ENCODE measurements around the gene SULT2B1. TPM values are rescaled to one million over a fixed set of nuclear protein-coding genes. Genes with fewer than 3 reads are reported as not detected.
A peak's percentile ranks its signal among the peaks of the same experiment; 100 is the strongest.

SULT2B1 gene
- total and polyA plus RNA-seq, 4 donors, result 0.14 to 0.24 TPM; not detected in 2

DNA sequence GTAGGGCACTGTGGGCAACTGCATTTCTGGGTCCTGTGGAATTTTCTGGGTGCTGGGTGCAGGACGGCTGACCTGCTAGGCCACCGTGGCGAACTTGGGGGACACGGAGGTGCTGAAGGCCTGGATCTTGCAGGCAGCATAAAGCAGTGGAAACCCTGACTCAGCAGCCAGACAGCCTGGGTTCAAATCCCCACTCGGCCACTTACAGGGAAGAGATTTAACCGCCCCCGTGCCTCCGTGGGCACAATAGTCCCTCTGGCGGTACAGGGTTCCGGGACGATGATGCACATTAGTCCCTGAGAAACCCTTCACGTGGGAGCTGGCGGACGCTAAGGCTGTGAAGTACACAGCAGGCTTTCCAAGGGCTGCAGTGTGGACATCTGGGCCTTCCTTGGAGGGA, 59.9 kb downstream of the SULT2B1 start (continued):
- TF ChIP-seq, protein P1, sequence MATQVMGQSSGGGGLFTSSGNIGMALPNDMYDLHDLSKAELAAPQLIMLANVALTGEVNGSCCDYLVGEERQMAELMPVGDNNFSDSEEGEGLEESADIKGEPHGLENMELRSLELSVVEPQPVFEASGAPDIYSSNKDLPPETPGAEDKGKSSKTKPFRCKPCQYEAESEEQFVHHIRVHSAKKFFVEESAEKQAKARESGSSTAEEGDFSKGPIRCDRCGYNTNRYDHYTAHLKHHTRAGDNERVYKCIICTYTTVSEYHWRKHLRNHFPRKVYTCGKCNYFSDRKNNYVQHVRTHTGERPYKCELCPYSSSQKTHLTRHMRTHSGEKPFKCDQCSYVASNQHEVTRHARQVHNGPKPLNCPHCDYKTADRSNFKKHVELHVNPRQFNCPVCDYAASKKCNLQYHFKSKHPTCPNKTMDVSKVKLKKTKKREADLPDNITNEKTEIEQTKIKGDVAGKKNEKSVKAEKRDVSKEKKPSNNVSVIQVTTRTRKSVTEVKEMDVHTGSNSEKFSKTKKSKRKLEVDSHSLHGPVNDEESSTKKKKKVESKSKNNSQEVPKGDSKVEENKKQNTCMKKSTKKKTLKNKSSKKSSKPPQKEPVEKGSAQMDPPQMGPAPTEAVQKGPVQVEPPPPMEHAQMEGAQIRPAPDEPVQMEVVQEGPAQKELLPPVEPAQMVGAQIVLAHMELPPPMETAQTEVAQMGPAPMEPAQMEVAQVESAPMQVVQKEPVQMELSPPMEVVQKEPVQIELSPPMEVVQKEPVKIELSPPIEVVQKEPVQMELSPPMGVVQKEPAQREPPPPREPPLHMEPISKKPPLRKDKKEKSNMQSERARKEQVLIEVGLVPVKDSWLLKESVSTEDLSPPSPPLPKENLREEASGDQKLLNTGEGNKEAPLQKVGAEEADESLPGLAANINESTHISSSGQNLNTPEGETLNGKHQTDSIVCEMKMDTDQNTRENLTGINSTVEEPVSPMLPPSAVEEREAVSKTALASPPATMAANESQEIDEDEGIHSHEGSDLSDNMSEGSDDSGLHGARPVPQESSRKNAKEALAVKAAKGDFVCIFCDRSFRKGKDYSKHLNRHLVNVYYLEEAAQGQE (IDR thresholded peaks at IDR 0.05), result no peak
- no peak for TF ChIP-seq JUND (IDR thresholded peaks at IDR 0.05)
- TF ChIP-seq FOXA1 (IDR thresholded peaks at IDR 0.05), result no peak

DNA sequence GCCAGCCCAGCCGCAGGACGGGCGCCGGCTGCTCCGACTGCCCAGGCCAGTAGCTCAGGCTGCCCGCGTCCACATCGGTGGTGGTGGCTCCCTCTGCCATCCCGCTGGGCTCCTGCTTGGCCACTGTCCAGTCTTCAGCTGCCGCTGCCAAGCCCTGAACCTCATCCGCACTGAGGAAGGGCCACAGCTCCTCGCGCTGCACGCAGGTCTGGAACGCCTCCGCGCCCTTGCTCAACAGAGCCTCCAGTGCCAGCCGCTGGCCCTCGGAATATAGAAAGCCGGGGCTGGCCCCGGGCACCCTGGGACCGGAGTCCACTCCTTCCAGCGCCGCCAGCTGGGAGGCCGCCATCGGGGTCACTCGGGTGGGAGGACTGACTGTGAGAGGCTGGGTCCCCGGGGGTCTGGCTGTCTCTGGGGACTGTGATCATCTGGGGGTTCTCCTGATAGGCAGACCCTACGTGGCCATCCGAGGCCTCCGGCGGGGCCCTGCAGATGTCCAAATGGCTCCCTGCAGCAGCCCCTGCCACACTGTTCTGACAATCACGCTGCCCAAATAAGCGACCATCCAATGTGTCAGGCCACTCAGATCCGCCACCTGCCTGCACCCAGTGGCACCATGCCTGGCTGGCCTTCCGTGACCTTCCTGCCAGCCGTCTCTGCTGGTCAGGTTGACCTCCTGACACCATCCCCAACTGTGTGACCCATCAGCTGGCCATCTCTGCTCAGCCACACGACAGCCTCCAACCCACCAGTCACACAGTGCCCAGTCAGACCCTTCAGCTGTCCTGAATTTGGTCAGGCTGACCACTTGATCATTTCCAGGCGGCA, 61.3 kb downstream of the SULT2B1 start:
- Histone ChIP-seq H3K4me1 (ENCODE audit: control insufficient read depth in 4 of 4, insufficient read depth in 4 of 4, low read length in 3 of 4) (peaks cover 8 to 33% (median 22%) of the 10 kb centered on the region in 4 donors), H3K36me3 (ENCODE audit: control insufficient read depth in 4 of 4, insufficient read depth in 3 of 4, low read depth in 1 of 4, low read length in 3 of 4) (peaks cover 15 to 27% (median 18%) of the 10 kb centered on the region in 4 donors), H3K27me3 (ENCODE audit: control insufficient read depth in 4 of 4, insufficient read depth in 4 of 4, low read length in 3 of 4) (no peaks in the 10 kb centered on the region), H3K4me3 (ENCODE audit: low read depth in 1 of 3, low read length in 3 of 3) (no peak overlapping the region), H3K9ac (ENCODE audit: low read depth in 1 of 2, low read length in 2 of 2) (no peak overlapping the region), H3K27ac (ENCODE audit: low read depth in 1 of 2, low read length in 2 of 2) (peak overlapping the region in 1 of 2 donors; percentile 53), H3K9me3 (ENCODE audit: control insufficient read depth in 4 of 4, low read length in 3 of 4) (no peaks in the 10 kb centered on the region)
- TF ChIP-seq GABPA (IDR thresholded peaks at IDR 0.05 in 1 of 2, conservative IDR thresholded peaks at IDR 0.05 in 1 of 2) (no peak), RXRA (IDR thresholded peaks at IDR 0.05) (peak; percentile 73 to 81), HNF4G (IDR thresholded peaks at IDR 0.05) (no peak), RAD21 (IDR thresholded peaks at IDR 0.05) (no peak)
- DNase-seq (ENCODE audit: low spot score), result no peak
- 76% methylated on average over 39 of the region's 39 CpGs for WGBS

DNA sequence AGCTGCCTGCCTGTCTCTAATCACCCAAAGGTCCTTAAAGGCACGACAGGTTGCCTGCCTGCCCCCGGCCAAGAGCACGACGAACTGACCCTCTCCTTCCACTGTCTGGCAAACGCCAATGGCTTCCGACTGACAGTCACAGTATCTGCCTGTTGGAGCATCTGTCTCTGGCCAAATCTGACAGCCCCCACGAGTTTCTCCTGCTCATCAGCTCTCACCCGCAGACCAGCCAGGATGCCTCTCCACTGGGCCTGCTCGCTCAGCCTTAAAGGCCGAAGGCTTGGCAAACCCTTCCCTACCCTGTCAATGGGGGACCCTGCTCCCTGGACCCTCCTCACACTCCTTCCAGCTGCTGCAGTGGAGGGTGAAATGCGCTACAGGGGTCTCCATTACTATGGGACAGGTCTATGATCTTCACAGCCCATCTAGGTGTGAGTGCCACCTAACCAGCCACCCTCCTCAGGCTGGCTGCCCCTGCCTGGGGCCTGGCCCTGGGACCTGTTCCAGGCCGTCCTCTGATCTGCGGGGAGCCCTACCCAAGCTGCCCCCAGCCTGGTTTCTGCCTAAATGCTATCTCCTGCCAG, 62.0 kb downstream of the SULT2B1 start:
- peak overlapping the region in 1 of 2 donors; percentile 53 for H3K27ac ChIP-seq (ENCODE audit: low read depth in 1 of 2, low read length in 2 of 2)
- peaks cover 8 to 35% (median 23%) of the 10 kb centered on the region in 4 donors for H3K4me1 ChIP-seq (ENCODE audit: control insufficient read depth in 4 of 4, insufficient read depth in 4 of 4, low read length in 3 of 4)
- H3K9ac ChIP-seq (ENCODE audit: low read depth in 1 of 2, low read length in 2 of 2), result no peak overlapping the region

More for the DNA sequence above, 62.0 kb downstream of the SULT2B1 start:
- Histone ChIP-seq H3K27me3 (ENCODE audit: control insufficient read depth in 4 of 4, insufficient read depth in 4 of 4, low read length in 3 of 4) (no peaks in the 10 kb centered on the region), H3K36me3 (ENCODE audit: control insufficient read depth in 4 of 4, insufficient read depth in 3 of 4, low read depth in 1 of 4, low read length in 3 of 4) (peaks cover 15 to 27% (median 18%) of the 10 kb centered on the region in 4 donors), H3K4me3 (ENCODE audit: low read depth in 1 of 3, low read length in 3 of 3) (no peak overlapping the region), H3K9me3 (ENCODE audit: control insufficient read depth in 4 of 4, low read length in 3 of 4) (no peaks in the 10 kb centered on the region)
- no peak for TF ChIP-seq TAF1 (conservative IDR thresholded peaks at IDR 0.05)
- no peak for TF ChIP-seq EGR1 (IDR thresholded peaks at IDR 0.05; ENCODE audit: low read depth in 2 of 2)
- no peak for TF ChIP-seq RXRA (IDR thresholded peaks at IDR 0.05)
- TF ChIP-seq, protein P2, sequence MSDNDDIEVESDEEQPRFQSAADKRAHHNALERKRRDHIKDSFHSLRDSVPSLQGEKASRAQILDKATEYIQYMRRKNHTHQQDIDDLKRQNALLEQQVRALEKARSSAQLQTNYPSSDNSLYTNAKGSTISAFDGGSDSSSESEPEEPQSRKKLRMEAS (IDR thresholded peaks at IDR 0.05), result no peak
- TF ChIP-seq GABPA (IDR thresholded peaks at IDR 0.05 in 1 of 2, conservative IDR thresholded peaks at IDR 0.05 in 1 of 2), result no peak
- TF ChIP-seq, protein P1 (IDR thresholded peaks at IDR 0.05), result no peak
- TF ChIP-seq, protein P3, sequence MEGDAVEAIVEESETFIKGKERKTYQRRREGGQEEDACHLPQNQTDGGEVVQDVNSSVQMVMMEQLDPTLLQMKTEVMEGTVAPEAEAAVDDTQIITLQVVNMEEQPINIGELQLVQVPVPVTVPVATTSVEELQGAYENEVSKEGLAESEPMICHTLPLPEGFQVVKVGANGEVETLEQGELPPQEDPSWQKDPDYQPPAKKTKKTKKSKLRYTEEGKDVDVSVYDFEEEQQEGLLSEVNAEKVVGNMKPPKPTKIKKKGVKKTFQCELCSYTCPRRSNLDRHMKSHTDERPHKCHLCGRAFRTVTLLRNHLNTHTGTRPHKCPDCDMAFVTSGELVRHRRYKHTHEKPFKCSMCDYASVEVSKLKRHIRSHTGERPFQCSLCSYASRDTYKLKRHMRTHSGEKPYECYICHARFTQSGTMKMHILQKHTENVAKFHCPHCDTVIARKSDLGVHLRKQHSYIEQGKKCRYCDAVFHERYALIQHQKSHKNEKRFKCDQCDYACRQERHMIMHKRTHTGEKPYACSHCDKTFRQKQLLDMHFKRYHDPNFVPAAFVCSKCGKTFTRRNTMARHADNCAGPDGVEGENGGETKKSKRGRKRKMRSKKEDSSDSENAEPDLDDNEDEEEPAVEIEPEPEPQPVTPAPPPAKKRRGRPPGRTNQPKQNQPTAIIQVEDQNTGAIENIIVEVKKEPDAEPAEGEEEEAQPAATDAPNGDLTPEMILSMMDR (IDR thresholded peaks at IDR 0.05; ENCODE audit: low read depth, low read length, missing input control), result no peak
- no peak for TF ChIP-seq FOXA1 (IDR thresholded peaks at IDR 0.05)
- no peak for TF ChIP-seq HNF4A (conservative IDR thresholded peaks at IDR 0.05)
- no peak for DNase-seq (ENCODE audit: low spot score)
- WGBS, result 74% methylated on average over 13 of the region's 13 CpGs

All from liver (tissue), 9 donors.